AG04449 (cell line): ENCODE data around the gene GRIK1.

Source experiments
- CTCF ChIA-PET: fragments of 350-600 bp; formaldehyde crosslinking; extraction: SDS; loops from one replicate; lab custom pipeline; 2021; ENCODE audit warnings: antibody characterized with exemption; lab: Yijun Ruan, JAX
- POLR2A ChIA-PET: fragments of 400-600, 350-600 bp; formaldehyde crosslinking; extraction: SDS; loops from one replicate; lab custom pipeline; 2020; ENCODE audit warnings: antibody characterized with exemption, inconsistent platforms; lab: Yijun Ruan, JAX
- DNase-seq: peaks from one replicate; pipeline ENCODE4 v3.0.0-alpha.2; 2010; ENCODE audit warnings: low read depth, low spot score
- H3K4me3 ChIP-seq: 2 replicates; pipeline ENCODE4 v1.5.1; 2011; ENCODE audit warnings: low read depth, mild to moderate bottlenecking, control low read depth, low read length
- CTCF ChIP-seq: IDR thresholded peaks from one replicate; pipeline ENCODE4 v1.5.1; 2011; ENCODE audit warnings: mild to moderate bottlenecking, moderate library complexity, low read length, control low read depth, inconsistent platforms; ENCODE audit not compliant: insufficient read depth; ENCODE audit errors: missing control alignments

The GRIK1 gene

GRCh38 chr21:29676395-29676794 is 263.4 kb downstream of the GRIK1 start:
- no peak for TF ChIP-seq CTCF
- CTCF ChIA-PET = no interaction called here
- DNase-seq = no peak
- POLR2A ChIA-PET = no interaction called here
- no peak overlapping the region for H3K4me3 ChIP-seq

- DNase-seq = no peak
- no peak for TF ChIP-seq CTCF
- H3K4me3 ChIP-seq = no peak overlapping the region
- ChIA-PET POLR2A (no interaction called here), CTCF (no interaction called here)
These were observed 264.3 kb downstream of the GRIK1 start for GRCh38 chr21:29675451-29675850.

- ChIA-PET CTCF (no interaction called here), POLR2A (no interaction called here)
- TF ChIP-seq CTCF = no peak
- H3K4me3 ChIP-seq = no peak overlapping the region
- no peak for DNase-seq
These were observed 265.5 kb downstream of the GRIK1 start for GRCh38 chr21:29674343-29674742.

- ChIA-PET POLR2A (no interaction called here), CTCF (no interaction called here)
- no peak overlapping the region for H3K4me3 ChIP-seq
- TF ChIP-seq CTCF = no peak
- no peak for DNase-seq
These were observed 266.6 kb downstream of the GRIK1 start for GRCh38 chr21:29673096-29673610.

GRCh38 chr21:29671728-29672127 is 268.1 kb downstream of the GRIK1 start:
- no peak for DNase-seq
- H3K4me3 ChIP-seq = no peak overlapping the region
- POLR2A ChIA-PET = no interaction called here
- CTCF ChIA-PET = no interaction called here
- TF ChIP-seq CTCF = no peak

GRCh38 chr21:29670228-29670627 is 269.6 kb downstream of the GRIK1 start:
- H3K4me3 ChIP-seq = no peak overlapping the region
- POLR2A ChIA-PET = no interaction called here
- CTCF ChIA-PET = interaction anchor here (1.1 kb wide), 1 partner anchor 11 kb away, joined by 3 read pairs; no protein-coding TSS in a partner anchor
- DNase-seq = no peak
- TF ChIP-seq CTCF = no peak
